HG03095 (cell line): ENCODE data around the gene PRSS21.

Experiments
- ATAC-seq: cut with Tn5 transposase; IDR thresholded peaks from one replicate; pipeline ENCODE4 v1.9.1; 2021; ENCODE audit warnings: moderate library complexity; ENCODE audit not compliant: unreplicated experiment

PRSS21 gene

DNA sequence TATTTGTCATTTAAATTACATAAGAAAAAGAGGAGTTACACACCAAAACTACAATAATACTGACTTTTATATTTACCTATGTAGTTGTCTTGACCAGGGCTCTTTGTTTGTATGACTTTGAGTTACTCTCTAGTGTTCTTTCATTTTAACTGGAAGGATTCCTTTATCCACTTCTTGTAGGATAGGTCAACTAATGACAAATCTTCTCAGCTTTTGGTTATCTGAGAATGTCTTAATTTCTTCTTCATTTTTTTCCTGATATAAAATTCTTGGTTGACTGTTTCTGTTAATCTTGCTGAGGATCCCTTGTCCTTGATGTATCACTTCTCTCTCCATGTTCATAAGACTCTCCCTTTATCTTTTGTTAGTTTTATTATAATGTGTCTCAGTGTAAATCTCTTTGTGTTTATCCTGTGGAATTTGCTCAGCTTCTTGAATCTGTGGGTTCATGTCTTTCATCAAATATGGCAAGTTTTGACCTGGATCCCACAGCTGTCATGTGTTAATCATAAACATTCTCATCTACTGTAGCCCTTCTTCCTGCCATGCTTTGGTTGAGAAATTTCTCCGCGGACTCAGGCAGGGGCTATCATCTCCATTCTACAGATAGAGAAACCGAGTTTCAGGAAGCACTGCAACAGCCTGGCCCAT, 13.4 kb upstream of the PRSS21 start:
- no peak for ATAC-seq

DNA sequence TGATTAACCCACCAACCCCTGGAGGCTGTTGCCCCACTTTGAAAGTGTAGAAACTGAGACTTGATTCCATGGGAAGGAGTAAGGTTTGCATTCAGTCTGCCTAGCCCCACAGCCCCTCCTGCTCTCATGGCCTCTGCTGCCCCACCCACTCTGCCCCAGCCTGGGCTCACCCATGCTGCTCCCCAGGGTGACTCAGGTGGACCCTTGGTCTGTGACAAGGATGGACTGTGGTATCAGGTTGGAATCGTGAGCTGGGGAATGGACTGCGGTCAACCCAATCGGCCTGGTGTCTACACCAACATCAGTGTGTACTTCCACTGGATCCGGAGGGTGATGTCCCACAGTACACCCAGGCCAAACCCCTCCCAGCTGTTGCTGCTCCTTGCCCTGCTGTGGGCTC, 12.3 kb upstream of the PRSS21 start:
- ATAC-seq, result no peak

DNA sequence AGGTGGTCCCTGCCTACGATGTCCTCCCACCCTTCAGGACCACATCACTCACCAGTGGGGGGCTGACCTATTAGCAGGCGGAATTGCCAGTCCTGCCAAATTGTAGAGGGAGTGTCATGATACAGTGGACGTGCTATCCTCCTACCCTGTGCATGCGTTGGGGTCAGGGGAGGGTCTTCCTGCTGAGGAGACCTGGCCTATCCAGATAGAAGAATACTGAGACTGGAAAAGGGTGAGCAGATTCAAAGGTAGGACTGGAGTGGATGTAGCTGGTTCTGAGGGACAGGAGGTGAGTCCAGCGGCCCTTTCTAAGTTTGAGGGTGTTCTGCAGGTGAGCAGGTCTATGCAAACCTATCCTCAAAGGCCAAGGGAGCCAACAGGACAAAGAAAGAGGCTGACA, 10.8 kb upstream of the PRSS21 start:
- no peak for ATAC-seq

GRCh38 chr16:2808181-2808580, 8.9 kb upstream of the PRSS21 start:
- ATAC-seq, result no peak

GRCh38 chr16:2809149-2809760, 7.8 kb upstream of the PRSS21 start:
- ATAC-seq, result no peak

- no peak for ATAC-seq
Measured at GRCh38 chr16:2810651-2811050, 6.4 kb upstream of the PRSS21 start.

GRCh38 chr16:2811703-2812471, 5.2 kb upstream of the PRSS21 start:
- ATAC-seq, result no peak

DNA sequence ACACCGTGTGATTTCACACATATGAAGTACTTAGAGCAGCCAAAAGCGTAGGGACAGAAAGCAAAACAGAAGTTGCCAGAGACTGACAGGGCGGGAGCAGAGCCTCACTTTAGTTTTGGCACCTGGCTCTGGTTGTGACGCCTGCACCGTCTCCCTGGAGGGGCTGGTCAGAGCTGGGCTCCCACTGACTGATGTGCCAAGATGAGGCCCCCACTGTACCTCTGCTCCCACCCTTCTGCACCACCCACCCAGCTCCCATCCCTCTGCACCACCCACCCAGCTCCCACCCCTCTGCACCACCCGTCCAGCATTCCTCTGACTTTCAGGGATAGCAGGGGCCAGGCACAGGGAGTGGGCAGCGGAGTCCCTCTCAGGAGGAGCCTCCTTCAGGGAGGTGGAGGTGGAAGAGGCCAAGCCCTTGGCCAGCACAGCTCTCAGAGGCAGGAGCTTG, 3.2 kb upstream of the PRSS21 start:
- no peak for ATAC-seq

DNA sequence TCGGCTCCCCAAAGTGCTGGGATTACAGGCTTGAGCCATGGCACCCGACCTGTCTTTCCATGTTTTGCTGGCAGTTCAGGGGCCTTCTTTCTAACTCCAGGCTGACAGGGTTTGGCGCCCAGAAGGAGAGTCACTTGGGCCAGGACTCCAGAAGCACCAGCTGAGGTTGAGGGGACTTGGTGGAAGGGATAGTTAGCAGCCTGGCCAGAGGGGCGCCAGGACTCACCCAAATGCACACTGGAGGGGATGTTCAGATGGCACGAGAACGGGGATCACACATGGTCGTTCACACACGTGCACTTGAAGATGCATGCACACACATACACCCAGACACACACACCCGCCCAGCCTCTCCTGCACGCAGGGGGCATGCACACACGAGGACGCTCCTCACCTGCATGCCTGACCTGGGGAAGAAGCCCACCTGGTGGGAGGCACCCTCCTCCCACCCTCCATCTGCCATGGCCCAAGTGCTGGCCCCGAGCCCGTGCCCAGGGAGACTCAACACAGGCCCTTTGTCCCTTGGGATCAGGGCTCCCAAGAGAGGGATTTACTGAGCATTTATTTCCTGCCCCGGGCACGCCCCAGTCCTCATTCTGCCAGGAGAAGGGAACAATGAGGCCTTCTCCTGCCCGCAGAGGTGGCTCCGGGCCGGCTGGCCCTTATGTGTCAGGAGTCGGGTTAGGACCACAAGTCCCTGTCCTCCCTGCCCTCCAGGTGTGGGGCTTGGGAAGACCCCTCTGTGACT, 2.3 kb upstream of the PRSS21 start:
- no peak for ATAC-seq

DNA sequence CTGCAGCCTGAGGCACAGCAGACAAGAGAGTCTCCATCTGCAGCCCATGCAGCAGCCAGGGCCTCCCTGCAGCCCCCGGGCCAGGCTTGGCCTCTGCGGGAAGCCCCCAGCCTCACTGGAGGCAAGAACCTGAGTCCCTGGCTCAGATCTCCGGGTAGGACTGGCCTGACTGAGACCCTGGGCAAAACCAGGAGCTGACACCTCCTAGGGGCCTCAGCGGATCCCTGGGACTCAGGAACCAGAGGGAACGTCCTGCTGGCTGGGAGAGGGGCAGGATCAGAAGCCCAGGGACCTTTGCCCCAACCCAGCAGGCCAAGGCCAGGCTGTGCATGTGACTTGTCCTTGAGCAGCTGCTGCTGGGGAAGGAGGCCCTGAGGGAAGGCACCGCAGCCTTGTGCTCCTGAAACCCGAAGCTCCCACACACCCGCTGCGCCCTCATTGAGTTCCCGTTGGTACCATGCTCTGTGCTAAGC, 1.7 kb upstream of the PRSS21 start:
- ATAC-seq, result no peak

GRCh38 chr16:2817340-2818271, 569 bp downstream of the PRSS21 start:
- ATAC-seq, result no peak

GRCh38 chr16:2818272-2818876, 1.3 kb downstream of the PRSS21 start:
- ATAC-seq, result no peak

GRCh38 chr16:2819179-2819938, 2.3 kb downstream of the PRSS21 start:
- no peak for ATAC-seq

GRCh38 chr16:2819939-2820835, 3.1 kb downstream of the PRSS21 start:
- ATAC-seq, result no peak

DNA sequence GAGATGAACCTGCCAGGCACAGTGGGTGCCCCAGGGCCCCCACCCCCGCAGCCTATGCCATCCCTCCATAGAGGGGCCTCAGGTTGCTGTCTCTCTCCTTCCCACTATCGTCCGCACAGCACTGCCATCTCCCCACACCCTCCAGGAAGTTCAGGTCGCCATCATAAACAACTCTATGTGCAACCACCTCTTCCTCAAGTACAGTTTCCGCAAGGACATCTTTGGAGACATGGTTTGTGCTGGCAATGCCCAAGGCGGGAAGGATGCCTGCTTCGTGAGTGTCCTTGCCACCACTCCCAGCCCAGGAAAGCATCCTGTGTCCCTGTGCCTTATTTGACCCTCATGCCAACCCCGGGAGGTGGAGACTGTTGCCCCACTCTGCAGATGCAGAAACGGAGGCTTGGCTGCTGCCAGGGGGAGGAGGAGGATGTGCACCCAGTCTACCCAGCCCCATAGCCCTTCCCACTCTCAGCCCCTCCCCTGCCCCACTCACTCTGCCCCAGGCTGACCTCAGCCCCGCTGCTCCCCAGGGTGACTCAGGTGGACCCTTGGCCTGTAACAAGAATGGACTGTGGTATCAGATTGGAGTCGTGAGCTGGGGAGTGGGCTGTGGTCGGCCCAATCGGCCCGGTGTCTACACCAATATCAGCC, 3.9 kb downstream of the PRSS21 start:
- ATAC-seq, result no peak

DNA sequence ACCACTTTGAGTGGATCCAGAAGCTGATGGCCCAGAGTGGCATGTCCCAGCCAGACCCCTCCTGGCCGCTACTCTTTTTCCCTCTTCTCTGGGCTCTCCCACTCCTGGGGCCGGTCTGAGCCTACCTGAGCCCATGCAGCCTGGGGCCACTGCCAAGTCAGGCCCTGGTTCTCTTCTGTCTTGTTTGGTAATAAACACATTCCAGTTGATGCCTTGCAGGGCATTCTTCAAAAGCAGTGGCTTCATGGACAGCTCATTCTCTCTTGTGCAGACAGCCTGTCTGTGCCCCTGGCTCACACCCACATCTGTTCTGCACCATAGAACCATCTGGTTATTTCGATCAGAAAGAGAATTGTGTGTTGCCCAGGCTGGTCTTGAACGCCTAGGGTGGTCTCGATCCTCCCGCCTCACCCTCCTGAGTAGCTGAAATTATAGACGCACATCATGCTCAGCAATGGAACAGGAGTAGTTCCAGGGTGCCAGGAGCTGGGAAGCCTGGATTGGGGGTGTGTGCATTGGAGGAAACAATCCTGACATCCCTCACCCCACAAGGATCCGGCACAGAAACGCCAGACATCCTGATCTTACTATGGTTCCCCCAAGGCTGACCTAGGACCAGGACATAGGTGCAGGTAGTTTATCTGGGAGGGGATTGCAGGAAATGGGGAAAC, 4.6 kb downstream of the PRSS21 start:
- no peak for ATAC-seq

GRCh38 chr16:2822158-2822495, 5.1 kb downstream of the PRSS21 start:
- no peak for ATAC-seq
